MM.1S (cell line): ENCODE data around the gene DSCAML1.

ENCODE experiments used
- CTCF ChIP-seq: fragments of 300-600 bp; sonication (generic); IDR thresholded peaks from 2 replicates; pipeline ENCODE4 v1.5.1; 2016; ENCODE audit warnings: antibody characterized with exemption, low read length, mixed read lengths
- EZH2 ChIP-seq: fragments of 300-600 bp; sonication (generic); optimal IDR thresholded peaks from 2 replicates; pipeline ENCODE3; 2017; ENCODE audit warnings: low read depth, mild to moderate bottlenecking, antibody characterized with exemption, low read length, mixed read lengths
- EZH2phosphoT487 ChIP-seq: fragments of 300-600 bp; sonication (generic); IDR thresholded peaks from 2 replicates; pipeline ENCODE4 v1.6.1; 2018; ENCODE audit warnings: antibody characterized with exemption, low read length

- no peak for TF ChIP-seq CTCF
- TF ChIP-seq EZH2, result no peak
- TF ChIP-seq EZH2phosphoT487, result no peak
Observed at GRCh38 chr11:117679461-117679860, 117.6 kb downstream of the DSCAML1 start.
